ENCODE measurements around the gene EPHA6.

DNA sequence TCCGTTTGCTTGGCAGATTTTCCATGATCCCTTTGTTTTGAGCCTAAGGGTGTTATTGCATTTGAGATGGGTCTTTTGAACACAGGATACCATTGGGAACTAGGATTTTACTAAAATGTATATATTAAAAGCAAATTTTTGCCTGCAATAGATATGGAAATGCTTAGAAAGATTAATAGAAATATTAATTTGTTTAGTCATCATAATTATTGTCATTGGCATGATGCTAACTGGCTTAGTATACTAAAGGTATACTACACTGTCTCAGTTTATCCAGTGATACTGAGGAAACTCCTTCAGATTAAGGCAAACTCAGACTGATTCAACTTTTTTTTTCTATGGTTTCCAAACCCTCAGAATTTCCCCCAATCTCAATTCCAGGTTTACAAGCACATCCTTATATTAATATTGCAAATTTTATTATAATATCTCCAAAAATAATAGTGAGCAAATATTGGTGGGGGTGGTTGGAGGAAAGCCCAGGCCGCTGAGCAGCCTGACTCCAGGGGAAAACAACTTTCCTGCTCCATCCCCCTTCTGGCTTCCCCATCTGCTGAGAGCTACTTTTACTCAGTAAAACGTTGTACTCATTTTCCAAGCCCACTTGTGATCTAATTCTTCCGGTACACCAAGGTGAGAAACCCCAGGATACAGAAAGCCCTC, 291.7 kb downstream of the EPHA6 start:
- TF ChIP-seq, protein P1, sequence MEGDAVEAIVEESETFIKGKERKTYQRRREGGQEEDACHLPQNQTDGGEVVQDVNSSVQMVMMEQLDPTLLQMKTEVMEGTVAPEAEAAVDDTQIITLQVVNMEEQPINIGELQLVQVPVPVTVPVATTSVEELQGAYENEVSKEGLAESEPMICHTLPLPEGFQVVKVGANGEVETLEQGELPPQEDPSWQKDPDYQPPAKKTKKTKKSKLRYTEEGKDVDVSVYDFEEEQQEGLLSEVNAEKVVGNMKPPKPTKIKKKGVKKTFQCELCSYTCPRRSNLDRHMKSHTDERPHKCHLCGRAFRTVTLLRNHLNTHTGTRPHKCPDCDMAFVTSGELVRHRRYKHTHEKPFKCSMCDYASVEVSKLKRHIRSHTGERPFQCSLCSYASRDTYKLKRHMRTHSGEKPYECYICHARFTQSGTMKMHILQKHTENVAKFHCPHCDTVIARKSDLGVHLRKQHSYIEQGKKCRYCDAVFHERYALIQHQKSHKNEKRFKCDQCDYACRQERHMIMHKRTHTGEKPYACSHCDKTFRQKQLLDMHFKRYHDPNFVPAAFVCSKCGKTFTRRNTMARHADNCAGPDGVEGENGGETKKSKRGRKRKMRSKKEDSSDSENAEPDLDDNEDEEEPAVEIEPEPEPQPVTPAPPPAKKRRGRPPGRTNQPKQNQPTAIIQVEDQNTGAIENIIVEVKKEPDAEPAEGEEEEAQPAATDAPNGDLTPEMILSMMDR (IDR thresholded peaks at IDR 0.05; ENCODE audit: low read length): no peak
- TF ChIP-seq EZH2 (IDR thresholded peaks at IDR 0.05; ENCODE audit: borderline replicate concordance, low read length): no peak

Data from OCI-LY1 (cell line).